ENCODE measurements around the gene TEAD4.

DNA sequence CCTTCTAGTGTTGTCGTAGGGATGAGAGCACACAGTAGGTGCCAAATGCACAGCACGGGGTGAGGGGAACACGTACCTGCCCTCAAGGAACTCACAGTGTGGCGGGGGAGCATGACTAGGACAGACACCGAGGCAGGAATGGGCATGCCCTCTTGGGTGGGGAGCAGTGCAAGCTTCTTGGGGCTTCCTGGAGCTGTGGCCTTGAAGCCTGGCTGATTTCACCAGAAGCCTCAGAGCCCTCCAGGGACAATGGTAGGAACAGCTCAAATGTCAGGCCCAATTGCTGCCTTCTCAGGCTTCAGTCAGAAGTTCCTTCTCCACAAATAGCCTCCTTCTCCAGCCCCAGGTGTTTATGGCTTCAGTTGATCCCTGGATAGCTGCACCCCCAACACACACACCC is 43.4 kb downstream of the TEAD4 start:
- no peak for TF ChIP-seq POLR2A (IDR thresholded peaks at IDR 0.05)
- TF ChIP-seq, protein P1, sequence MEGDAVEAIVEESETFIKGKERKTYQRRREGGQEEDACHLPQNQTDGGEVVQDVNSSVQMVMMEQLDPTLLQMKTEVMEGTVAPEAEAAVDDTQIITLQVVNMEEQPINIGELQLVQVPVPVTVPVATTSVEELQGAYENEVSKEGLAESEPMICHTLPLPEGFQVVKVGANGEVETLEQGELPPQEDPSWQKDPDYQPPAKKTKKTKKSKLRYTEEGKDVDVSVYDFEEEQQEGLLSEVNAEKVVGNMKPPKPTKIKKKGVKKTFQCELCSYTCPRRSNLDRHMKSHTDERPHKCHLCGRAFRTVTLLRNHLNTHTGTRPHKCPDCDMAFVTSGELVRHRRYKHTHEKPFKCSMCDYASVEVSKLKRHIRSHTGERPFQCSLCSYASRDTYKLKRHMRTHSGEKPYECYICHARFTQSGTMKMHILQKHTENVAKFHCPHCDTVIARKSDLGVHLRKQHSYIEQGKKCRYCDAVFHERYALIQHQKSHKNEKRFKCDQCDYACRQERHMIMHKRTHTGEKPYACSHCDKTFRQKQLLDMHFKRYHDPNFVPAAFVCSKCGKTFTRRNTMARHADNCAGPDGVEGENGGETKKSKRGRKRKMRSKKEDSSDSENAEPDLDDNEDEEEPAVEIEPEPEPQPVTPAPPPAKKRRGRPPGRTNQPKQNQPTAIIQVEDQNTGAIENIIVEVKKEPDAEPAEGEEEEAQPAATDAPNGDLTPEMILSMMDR (IDR thresholded peaks at IDR 0.05) = no peak
